GM18498 (cell line): ENCODE results near the gene AMBP.
"Not testable (repeated sequence)": the region's sequence is repeated elsewhere in the genome, so short reads cannot be mapped to it uniquely, and the experiment has no call there.

Experiments
- ATAC-seq: cut with Tn5 transposase; IDR thresholded peaks from one replicate; pipeline ENCODE4 v1.9.1; 2021; ENCODE audit warnings: mild to moderate bottlenecking, moderate library complexity; ENCODE audit not compliant: unreplicated experiment

AMBP gene

DNA sequence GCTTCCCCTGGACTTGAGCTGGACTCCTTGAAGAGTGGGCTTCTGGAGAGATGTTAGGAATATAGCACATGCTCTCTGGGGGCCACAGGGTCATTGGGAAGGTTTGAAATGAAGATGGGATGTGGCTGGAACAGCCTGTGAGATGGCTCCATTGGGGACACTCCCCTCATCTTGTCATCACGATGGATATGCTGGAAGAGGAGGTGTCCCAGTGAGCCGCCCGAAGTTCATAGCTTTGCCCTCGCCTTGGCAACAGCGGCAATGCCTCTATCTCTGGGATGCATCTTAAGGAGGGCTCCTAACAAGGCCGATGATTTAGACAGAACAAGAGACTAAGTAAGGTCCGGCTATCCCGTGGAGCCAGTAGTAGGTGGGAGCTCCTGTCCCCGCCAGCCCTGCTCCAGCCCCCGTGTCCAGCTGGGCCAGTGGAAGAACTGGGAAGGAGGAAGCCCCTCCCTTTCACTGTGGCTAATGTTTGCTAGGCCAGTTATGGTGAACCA is 23.9 kb downstream of the AMBP start:
- ATAC-seq: no peak

DNA sequence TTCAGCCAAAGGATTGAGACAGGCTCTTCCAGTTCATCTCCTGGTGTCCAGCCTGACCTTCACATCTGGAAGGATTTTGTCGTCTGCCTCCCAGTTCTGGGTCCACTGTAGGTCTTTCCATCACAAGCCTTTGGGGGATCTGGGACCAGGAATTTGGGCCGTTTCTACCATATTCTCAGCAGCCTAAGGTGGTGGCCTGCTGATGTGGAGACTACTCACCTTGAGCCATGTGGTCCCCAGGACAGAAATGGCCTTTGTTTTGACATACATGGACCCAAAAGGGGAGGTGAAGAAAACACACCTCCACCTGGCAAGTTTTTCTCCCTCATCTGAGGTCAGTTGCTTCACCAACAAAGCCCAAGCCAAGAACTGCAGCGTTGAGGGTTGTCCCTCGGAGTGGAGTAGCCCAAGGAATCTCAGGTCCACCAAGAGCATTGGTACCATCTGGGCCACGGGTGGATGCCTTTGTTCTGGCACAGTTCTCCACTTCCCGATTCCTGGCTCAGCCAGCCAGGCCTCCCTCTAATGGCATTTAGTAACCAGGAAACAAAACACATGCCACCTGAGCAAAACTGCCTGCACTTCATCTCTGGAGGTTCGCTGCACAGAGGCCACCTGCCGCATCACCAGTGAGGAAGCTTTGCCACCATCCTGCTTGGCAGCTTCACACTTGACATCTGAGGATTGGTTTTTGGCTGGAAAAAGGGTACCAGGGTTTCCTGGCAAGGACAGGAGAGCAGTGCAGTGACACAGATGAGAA is 24.7 kb downstream of the AMBP start:
- ATAC-seq: no peak

DNA sequence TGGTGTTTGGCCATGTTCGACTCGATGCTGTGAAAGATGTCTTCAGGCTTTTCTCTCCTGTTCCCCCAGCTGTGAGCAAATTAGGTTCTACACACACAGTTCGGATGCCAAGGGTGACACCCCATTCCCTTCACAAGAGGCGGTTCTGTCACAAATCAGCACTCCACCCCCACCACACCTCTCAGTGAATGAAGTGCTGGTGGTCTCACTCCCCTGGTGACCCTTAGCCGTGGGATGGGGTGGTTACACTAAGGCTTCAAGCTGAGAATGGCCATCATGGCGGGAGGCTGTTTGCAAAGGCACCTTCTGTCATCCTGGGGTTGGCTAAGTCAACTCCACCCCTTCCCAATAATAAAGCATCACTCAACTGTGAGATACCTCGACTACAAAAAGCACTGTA is 26.4 kb downstream of the AMBP start:
- no peak for ATAC-seq

DNA sequence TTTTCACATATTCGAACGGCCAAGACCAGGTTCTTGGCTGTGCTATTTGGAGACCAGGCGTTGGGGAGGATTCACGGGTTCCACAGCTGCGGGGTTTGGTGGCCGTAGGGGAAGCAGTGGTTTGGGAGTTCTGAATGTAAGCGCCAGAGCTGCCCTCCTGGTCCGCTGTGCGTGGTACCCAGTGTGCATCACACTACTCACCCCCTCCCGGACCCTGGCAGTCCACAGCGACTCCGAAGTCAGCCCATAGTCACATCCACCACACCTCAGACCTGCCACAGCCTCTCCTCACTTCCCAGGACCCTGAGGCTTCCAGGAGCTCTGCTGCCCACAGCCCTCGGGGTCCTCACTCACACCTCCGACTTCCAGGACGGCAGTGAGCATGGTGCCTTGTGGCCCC is 26.8 kb downstream of the AMBP start:
- no peak for ATAC-seq

DNA sequence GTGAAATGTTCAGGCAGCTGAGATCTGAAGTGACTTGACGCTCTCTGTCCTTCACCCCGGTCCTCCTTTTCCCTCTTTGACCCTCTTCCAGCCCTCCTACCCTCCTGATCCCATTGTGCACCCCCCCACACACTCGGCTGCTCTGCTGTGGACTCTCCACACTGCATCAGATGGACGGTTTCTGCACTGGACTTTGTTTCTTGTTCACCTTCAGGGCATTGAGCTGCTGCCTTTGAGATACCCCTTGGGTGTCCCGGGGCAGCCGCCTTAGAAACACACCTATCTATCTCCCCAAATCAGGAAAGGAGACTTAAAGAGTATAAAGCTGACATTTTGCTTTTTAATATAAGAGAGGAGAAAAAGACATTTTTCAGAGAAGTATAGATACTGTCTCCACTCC is 27.5 kb downstream of the AMBP start:
- no peak for ATAC-seq

DNA sequence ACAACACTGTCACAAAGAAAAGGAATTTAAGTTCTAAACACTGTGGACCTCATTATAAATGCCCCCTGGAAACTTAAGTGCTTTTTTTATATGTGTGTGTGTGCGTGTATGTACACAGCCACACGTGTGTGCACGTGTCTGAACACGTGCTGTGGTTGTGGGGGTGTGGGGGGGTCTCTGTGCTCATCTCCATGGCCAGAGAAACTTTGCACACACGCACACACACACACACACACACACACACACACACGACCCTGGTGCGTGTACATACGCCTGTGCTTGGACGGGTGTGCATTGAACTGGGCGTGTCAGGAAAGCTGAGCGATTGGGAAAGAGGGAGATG is 27.9 kb downstream of the AMBP start:
- no peak for ATAC-seq

DNA sequence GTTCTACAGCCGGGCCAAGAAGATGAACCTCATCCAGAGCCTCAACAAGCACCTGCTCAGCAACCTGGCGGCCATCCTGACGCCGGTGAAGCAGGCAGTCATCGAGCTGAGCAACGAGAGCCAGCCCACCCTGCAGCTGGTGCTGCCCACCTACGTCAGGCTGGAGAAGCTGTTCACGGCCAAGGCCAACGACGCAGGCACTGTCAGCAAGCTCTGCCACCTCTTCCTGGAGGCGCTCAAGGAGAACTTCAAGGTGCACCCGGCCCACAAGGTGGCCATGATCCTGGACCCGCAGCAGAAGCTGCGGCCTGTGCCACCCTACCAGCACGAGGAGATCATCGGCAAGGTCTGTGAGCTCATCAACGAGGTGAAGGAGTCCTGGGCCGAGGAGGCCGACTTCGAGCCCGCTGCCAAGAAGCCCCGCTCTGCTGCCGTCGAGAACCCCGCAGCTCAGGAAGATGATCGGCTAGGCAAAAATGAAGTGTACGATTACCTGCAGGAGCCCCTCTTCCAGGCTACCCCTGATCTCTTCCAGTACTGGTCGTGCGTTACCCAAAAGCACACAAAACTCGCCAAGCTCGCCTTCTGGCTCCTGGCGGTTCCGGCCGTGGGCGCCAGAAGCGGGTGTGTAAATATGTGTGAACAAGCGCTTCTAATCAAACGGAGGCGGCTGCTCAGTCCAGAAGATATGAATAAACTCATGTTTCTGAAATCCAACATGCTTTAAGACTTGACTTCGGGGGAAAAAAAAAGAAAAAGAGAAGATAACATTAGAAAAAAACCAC is 28.5 kb downstream of the AMBP start:
- no peak for ATAC-seq

DNA sequence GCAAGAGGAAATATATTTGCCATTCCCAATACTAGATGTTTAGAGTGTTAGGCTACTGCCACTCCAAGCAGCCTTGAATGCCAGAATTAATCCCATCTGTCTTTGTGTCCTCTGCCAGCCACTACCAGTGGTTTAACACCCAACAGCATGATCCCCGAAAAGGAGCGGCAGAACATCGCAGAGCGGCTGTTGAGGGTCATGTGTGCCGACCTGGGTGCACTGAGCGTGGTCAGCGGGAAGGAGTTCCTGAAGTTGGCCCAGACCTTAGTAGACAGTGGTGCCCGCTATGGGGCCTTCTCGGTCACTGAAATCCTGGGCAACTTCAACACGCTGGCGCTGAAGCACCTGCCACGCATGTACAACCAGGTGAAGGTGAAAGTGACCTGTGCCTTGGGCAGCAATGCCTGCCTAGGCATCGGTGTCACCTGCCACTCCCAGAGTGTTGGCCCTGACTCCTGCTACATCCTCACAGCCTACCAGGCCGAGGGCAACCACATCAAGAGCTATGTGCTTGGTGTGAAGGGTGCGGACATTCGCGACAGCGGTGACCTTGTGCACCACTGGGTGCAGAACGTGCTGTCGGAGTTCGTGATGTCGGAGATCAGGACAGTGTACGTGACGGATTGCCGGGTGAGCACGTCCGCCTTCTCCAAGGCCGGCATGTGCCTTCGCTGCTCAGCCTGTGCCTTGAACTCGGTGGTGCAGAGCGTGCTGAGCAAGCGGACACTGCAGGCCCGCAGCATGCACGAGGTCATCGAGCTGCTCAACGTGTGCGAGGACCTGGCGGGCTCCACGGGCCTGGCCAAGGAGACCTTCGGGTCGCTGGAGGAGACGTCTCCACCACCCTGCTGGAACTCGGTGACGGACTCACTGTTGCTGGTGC is 29.3 kb downstream of the AMBP start:
- no peak for ATAC-seq

DNA sequence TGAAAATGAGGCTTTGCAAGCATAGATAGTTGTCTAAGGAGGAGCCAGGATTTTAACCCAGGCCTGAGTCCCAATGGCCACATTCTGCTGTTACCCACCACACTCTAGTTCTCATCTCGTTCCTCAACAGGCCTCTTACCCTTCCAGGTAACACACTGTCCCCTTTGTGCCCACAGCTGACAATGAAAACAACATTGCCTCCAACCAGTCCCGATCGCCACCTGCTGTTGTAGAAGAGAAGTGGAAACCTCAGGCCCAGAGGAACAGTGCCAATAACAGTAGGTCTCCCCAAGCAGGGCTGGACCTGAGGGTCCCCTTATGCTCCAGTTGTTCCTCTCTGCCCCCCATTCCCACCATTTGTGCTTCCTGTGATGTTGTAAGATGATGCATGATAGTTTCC is 30.4 kb downstream of the AMBP start:
- no peak for ATAC-seq

DNA sequence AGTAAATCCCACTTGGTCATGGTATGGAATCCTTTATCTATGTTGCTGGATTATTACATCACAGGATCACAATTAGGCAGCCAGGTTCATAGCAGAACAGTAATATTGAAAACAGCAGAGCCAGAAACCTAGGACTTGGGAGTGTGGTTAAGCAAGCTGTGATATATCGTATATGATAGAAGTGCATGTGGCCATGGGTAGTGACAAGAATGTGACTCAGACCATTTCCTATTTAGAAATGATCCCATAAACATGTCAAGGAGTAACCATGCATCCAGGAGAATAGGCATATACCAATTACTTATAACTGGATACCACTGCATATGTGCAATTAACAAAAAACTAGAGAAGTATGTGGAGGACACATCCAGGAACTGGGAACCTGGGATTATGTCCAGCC is 31.2 kb downstream of the AMBP start:
- no peak for ATAC-seq

DNA sequence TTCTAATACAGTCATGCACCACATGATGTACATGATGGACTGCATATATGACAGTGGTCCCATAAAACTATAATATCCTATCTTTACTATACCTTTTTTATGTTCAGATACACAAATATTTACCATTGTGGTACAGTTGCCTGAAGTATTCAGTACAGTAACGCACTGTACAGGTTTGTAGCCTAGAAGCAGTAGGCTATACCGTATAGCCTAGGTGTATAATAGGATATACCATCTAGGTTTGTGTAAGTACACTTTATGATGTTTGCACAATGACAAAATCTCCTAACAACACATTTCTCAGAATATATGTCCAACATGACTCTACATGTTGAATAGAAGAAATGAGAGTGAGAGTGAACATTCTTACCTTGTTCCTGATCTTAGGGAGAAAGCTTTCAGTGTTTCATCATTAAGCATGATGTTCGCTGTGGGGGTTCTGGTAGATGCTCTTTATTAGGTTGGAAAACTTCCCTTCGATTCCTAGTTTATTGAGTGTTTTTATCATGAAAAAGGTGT is 31.8 kb downstream of the AMBP start:
- no peak for ATAC-seq

DNA sequence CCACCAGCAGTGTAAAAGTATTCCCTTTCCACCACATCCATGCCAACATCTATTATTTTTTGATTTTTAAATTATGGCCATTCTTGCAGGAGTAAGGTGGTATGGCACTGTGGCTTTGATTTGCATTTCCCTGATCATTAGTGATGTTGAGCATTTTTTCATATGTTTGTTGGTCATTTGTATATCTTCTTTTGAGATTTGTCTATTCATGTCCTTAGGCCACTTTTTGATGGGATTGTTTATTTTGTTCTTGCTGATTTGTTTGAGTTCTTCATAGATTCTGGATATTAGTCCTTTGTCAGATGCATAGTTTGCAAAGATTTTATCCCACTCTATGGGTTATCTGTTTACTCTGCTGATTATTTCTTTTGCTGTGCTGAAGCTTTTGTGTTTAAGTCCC is 34.4 kb downstream of the AMBP start:
- ATAC-seq: not testable (repeated sequence)

DNA sequence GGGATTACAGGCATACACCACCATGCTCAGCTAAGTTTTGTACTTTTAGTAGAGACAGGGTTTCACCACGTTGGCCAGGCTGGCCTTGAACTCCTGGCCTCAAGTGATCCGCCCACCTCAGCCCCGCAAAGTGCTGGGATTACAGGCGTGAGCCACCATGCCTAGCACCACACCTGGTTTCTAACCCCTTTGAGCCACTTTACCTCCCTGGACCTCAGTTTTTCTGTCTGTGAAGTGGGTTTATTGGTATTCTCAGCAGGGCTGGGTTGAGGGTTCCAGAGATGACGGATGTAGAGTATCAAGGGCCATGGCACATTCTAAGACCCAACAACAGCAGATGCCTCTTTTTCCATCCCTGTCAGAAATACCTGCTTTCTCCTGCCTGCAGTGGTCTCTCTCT is 38.6 kb downstream of the AMBP start:
- ATAC-seq: no peak

DNA sequence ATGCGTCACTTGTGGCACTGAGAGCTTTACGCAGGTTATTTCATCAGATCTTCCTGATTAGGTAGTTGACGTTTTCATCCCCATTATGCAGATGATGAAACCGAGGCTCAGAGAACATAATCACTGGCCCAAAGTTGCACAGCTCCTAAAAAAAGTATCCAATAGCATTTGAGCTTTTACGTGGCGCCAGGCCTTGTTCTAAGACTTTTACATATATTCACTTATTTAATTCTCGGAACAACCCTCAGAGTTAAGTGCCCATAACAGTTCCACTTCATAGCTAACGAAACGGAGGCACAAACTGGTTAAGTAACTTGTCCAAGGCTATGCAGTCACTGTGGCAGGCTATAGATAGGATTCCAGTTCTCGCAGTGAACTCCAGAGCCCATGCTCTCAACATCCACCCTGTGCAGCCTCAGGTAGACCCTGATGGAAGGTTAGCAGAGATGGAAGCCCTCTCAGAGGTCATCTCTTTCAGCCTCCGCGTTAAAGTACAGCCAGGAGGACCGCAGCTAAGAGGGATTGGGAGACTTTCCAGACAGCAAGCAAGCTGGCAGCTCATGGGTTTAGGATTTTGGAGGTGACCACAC is 39.3 kb downstream of the AMBP start:
- no peak for ATAC-seq

DNA sequence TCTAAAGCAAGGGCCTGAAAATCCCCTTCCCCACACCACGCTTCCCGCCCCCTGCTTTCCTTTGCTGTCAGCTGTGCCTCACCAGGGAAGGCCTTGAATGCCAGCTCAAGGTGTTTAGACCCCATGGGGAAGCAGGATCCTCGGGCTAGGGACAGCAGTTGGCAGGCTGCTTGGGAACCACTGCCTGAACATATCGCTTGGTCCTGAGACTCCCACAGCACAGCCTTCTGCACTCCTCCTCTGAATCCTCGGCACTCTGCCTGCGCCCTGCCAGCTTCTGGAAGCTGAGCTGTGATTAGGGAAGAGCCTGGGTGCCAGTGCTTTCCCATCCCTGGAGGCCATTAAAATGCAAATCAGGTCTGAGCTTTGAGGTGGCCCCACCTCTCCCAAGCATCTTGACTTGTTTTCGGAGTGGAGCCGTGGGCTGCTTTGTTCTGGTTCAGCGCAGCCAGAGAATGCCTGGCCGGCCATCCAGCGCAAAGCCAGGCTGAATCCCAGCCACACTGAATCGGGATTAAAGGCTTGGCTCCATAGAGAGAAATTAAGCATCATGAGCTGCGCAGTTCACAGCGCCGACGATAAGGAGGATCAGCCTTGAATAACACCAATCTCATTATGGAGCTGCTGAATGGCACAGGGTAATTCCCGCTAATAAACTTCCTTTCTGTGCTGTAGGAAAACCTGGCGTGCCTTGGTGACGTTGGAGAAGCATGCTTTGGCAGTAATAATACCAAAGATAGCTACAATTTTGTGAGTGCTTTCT is 40.0 kb downstream of the AMBP start:
- no peak for ATAC-seq

DNA sequence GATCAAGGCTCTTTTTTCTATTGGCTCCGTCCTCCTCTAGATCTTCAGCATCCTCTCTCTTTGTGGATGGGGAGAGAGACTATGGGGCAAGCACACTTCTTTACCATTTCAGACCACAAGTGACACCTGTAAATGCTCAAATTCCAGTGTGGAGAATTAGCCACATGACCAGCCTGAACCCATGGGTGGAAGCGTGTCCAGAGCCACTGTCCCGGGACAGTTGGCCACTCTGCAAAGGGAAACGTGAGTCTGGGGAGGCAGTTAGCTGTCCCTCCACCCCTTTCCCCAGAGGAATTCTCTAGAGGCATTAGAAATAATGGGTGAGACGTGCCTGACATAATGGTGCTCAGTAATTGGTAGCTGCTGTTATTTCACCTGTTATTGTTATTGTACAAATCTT is 40.9 kb downstream of the AMBP start:
- ATAC-seq: no peak

DNA sequence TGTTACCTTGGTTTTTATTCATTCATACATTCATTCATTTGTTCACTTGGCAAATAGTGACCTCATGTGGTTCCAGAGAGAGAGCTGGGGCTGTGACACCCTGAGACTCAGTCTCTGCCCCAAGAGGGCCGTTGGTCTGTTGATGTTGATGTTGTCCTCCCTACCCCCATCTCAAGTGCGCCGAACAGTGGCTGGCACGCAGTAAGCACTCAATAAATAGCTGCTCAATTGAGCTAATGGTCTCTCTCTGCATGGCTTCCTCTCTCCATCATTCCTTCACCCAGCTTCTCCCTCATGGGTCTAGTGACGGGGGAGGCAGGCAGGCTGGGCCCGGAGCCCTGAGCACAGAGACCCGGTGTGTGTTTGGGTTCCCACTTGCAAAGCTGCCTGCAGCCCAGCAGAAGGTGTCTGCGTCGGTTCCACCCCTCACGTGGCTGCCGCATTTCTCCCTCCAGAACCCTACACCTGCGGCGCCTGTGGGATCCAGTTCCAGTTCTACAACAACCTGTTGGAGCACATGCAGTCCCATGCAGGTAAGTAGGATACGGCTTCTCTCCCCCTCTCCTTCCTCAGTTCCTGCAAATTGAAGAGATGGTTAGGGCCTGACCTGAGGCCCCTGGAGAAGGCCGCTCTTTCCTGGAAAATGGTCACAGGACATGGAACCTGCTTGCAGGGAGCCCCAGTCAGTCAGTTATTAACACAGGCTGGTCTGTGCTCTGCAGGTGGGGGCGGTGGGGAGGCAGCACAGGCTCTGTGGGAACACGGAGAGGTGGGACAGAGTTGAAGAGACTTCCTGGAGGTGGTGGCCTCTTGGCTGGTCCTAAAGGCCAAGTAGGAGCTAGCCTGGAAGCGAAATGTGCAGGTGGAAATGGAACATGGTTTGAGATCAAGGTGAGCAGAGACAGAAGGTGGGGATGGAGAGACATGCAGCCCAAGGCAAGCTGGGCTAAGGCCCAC is 42.0 kb downstream of the AMBP start:
- no peak for ATAC-seq

DNA sequence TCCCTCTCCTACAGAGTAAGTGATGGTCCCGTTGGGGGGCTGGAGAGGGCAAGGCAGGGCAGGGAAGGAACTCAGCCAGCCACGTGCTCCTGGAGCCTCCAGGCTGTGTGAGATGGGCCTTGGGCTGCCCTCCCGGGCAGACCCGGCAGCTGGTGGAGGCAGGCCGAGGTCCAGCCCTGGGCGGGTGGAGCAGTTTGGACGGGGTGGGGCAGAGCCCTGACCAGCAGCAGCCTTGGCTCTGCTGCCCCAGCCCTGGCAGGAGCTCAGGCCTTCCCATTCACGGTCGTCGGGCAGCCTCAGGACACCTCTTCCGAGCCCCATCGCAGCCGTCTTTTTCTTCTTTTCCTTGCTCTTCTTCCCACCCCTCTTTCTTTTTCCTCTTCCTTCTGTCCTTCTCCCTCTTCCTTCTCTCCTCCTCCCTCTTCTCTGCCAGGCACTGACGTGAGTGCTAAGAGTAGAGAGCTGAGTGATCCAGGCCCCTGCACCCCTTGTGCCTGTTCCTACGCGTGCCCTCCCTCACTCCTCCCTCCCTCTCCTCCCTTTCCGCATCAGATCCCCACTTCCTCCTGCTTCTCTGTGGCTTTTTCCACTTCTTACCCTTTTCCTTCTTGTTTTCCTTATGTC is 42.8 kb downstream of the AMBP start:
- no peak for ATAC-seq

DNA sequence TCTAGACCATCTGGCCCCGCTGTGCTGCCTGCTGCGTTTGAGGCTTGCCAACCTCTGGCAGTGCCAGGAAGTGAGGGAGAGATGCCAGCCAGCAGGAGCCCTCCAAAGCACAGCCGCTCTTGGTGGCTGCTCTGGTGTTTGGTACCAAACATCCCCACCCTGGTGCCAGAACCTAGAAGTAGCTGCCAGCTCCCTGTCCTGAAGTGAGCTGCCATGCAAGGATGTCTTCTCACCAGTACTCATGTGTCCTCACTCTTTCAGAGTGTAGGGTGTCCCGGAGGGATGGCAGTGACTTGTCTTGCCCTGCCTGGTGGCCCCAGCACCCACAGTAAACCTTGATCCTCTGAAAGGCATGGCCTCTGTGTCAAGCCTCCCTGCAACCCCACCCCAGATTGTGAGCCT is 43.4 kb downstream of the AMBP start:
- ATAC-seq: no peak
